Activated naive CD4-positive, alpha-beta T cell treated with anti-CD3 and anti-CD28 coated beads, Interleukin-2, amount 50 U/mL, for 72 hours (primary cell): ENCODE measurements around the gene BICC1. TPM values are rescaled to one million over a fixed set of nuclear protein-coding genes. Genes with fewer than 3 reads are reported as not detected.
A peak's percentile ranks its signal among the peaks of the same experiment; 100 is the strongest.

Experiments
- ATAC-seq, 2 donors: fragments of 150-1000 bp; cut with Tn5 transposase; 2 replicates each; pipeline ENCODE4 v1.10.0; 2021; ENCODE audit warnings: mild to moderate bottlenecking in 2 of 2, moderate library complexity in 2 of 2
- DNase-seq, 2 donors: peaks; one replicate each; pipeline ENCODE4 v3.0.0; 2021 to 2022; ENCODE audit warnings: low spot score in 2 of 2
- H3K27ac Mint-ChIP-seq, 2 donors: one replicate each; pipeline ENCODE4 v1.8.0; 2022; ENCODE audit warnings: mild to moderate bottlenecking in 2 of 2, mixed read lengths in 2 of 2
- H3K36me3 Mint-ChIP-seq, 2 donors: one replicate each; pipeline ENCODE4 v1.8.0; 2022; ENCODE audit warnings: mixed read lengths in 2 of 2
- H3K9me3 Mint-ChIP-seq, 2 donors: one replicate each; pipeline ENCODE4 v1.8.0; 2022; ENCODE audit warnings: mixed read lengths in 2 of 2
- total RNA-seq, 2 donors: library from RNA; stranded (reverse); gene quantifications; one replicate each; pipeline ENCODE4 v1.2.3, GENCODE V29; 2022

BICC1 gene
- total RNA-seq, 2 donors from 2014 or later, result 0.10 TPM; not detected in 1

DNA sequence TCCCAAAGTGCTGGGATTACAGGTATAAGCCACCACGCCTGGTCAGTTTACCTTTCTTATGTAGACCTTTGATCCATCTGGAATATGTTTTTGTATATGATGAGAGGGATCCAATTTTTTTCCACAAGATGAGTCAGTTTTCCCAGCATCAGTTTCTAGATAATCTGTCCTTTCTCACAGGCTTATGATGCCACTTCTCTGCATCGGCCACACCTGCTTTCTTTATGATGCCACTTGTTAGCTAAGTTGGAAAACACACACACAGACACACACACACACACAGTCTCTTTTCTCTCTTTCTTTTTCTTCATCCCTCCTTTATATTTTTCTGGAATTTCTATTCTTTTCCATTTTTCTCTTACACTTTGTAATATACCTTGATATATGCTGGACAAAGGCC lies 240.8 kb downstream of the BICC1 start:
- no peaks in the 10 kb centered on the region for H3K36me3 Mint-ChIP-seq
- H3K27ac Mint-ChIP-seq, result peak overlapping the region in 1 of 2 donors; percentile 15
- ATAC-seq (no peak), DNase-seq (no peak)
- no peaks in the 10 kb centered on the region for H3K9me3 Mint-ChIP-seq

DNA sequence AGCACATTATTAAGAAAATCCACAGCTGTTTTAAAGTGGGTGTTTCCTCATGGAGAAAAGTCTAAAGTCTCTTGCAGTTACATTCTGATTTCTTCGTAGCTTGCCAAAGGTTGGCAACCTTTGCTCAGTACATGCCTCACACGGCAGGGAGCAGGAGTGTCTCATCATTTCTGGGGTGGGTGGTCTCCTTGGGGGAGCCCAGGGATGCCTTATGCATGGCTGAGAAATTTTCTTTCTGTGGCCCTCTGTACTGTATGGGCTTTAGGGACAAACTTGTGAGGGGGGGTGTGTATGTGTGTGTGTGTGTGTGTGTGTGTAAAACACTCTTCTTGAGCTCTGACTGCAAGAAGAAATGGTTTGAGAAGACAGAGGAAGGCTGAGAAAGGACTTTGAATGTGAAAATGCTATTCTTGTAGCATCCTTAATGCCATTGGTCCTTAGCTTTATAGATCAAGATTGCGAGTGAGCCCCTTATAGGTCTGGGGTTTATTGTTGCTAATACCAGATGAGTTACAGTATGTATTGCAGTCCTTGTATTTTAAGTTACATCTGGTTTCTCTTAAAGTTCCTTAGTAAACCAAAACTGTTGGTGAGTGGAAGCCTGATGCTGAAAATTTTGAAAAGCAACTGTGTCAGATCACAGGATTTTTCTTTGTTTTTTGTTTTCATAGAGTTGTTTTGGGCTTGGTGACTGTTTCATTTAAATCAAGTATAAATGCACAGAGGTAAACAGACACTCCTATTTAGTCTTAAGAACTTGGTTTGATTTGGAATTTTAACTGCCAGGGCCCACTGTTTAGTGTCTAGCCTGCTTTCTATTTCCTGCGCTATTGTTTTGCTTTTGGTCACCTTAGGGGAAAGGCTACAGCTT lies 242.0 kb downstream of the BICC1 start:
- ATAC-seq (no peak), DNase-seq (no peak)
- no peaks in the 10 kb centered on the region for H3K36me3 Mint-ChIP-seq
- H3K27ac Mint-ChIP-seq, result no peak overlapping the region
- no peaks in the 10 kb centered on the region for H3K9me3 Mint-ChIP-seq

DNA sequence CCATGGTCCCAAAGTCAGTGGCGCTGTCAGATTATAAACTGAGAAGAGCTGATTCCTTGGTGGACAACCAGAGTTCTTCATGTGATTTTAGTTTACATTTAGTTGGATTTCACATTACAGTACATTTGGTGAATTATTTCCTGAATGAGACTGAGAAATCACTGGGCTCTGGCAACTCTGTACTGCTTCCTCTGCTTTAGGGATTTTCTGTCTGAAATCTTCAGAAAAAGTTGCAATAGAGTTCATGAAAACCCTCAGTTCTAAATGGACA lies 242.6 kb downstream of the BICC1 start:
- ATAC-seq, result no peak
- Mint-ChIP-seq H3K9me3 (no peaks in the 10 kb centered on the region), H3K36me3 (no peaks in the 10 kb centered on the region), H3K27ac (no peak overlapping the region)
- no peak for DNase-seq

- no peak for DNase-seq
- peak overlapping the region in 1 of 2 donors; percentile 3 for H3K27ac Mint-ChIP-seq
Observed at GRCh38 chr10:58755677-58756076, 243.0 kb downstream of the BICC1 start.

GRCh38 chr10:58756130-58756719 lies 243.6 kb downstream of the BICC1 start:
- no peak overlapping the region for H3K27ac Mint-ChIP-seq
- H3K9me3 Mint-ChIP-seq, result no peaks in the 10 kb centered on the region
- ATAC-seq, result no peak
- DNase-seq, result no peak
- no peaks in the 10 kb centered on the region for H3K36me3 Mint-ChIP-seq

More at GRCh38 chr10:58755677-58756076, 243.0 kb downstream of the BICC1 start:
- ATAC-seq, result no peak
- Mint-ChIP-seq H3K9me3 (no peaks in the 10 kb centered on the region), H3K36me3 (no peaks in the 10 kb centered on the region)

DNA sequence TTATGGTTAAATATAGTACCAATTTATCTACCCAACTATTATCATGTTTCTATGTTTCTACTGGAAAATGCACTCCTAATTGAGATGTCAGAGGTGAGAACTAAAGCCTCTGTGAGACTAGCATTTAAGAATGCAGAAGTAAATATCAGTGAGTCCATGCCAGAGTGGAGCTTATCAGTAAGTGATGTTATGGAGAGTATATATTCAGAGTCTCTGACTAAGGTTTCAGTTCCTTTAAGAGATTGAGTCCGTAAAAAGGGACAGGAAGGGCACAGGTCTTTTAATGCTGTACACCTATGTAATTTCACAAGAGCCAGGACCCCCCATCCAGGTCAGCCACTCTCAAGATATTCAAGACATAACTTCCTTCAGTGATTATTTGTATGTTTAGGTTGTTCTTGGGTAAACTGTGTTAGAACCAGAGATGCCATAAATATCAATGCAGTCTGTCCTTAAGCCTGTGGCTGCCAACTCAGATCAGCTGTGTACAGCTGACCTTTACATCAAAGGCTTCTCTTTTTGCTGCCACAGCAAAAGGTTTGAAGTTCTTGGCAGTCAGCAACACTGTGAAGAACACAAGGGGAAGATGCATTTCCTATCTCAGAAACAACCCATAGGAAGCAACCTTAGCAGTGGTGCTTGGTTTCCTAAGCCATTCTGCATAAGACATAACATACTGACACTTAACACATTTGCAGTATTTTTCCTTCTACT lies 244.8 kb downstream of the BICC1 start:
- DNase-seq (no peak), ATAC-seq (no peak)
- Mint-ChIP-seq H3K36me3 (no peaks in the 10 kb centered on the region), H3K9me3 (no peaks in the 10 kb centered on the region), H3K27ac (no peak overlapping the region)

DNA sequence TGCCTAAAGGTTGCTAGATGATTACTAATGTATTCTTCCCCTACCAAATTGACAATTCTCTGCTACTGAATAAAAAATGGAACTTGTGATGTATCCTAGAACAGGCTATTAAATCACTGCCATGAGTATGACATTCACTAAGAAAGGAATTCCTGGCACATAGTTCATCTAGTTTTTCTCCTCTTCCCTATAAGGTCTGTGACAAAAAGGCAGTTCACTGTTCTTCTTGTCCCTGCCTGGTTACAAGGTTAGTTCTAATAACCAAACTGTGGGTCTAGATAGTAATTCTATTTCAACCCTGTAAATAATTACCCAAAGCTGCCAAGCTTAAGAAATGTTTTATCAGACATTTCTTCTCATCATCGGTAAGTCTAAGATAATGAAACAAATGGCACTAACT lies 245.6 kb downstream of the BICC1 start:
- DNase-seq, result no peak
- H3K36me3 Mint-ChIP-seq, result no peaks in the 10 kb centered on the region
- no peak overlapping the region for H3K27ac Mint-ChIP-seq
- no peaks in the 10 kb centered on the region for H3K9me3 Mint-ChIP-seq
- ATAC-seq, result no peak

- ATAC-seq, result no peak
Observed at GRCh38 chr10:58764087-58764747, 251.5 kb downstream of the BICC1 start.

DNA sequence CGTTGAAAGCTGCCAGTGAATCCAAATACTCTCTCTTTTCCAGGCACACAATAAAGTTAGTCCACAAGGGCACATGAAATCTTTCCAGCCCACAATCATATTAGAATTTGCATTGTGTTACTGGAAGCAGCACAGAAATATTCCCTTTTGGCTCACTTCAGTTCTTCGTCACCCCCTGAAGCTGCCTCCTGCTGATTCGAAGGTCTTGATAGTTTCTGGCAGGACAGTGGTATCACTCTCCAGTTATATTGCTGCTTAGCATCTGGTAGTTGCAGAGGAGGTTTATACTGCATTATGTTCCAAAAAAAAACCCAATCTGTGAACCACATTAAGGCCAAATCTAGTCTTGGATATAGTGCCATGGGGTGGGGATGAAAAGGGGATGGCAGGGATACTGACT lies 253.2 kb downstream of the BICC1 start:
- Mint-ChIP-seq H3K27ac (no peak overlapping the region), H3K36me3 (peaks cover 0 to 6% of the 10 kb centered on the region in 2 donors), H3K9me3 (peaks cover 6 to 14% of the 10 kb centered on the region in 2 donors)
- DNase-seq, result no peak
- no peak for ATAC-seq

More at GRCh38 chr10:58764087-58764747, 251.5 kb downstream of the BICC1 start:
- Mint-ChIP-seq H3K36me3 (peaks cover 0 to 6% of the 10 kb centered on the region in 2 donors), H3K27ac (no peak overlapping the region), H3K9me3 (peaks cover 6 to 14% of the 10 kb centered on the region in 2 donors)
- DNase-seq, result no peak

DNA sequence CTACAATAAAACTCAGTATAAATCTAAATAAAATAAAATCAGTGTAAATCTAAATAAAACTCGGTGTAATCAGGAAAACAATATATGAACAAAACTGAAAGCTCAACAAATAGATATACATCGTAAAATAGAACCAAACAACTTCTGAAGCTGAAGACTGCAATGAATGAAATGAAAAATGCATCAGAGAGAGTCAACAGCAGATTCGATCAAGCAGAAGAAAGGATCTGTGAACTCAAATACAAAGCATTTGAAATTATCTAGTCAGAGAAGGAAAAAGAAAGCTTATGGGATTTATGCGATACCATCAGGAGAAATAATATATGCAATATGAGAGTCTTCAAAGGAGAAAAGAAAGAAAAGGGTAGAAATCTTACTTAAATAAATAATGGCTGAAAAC lies 255.0 kb downstream of the BICC1 start:
- DNase-seq (no peak), ATAC-seq (no peak)
- Mint-ChIP-seq H3K9me3 (peaks cover 6 to 14% of the 10 kb centered on the region in 2 donors), H3K36me3 (peaks cover 0 to 6% of the 10 kb centered on the region in 2 donors), H3K27ac (no peak overlapping the region)

GRCh38 chr10:58771863-58772262 lies 259.2 kb downstream of the BICC1 start:
- ATAC-seq (no peak), DNase-seq (no peak)
- peaks cover 6 to 13% of the 10 kb centered on the region in 2 donors for H3K9me3 Mint-ChIP-seq
- no peak overlapping the region for H3K27ac Mint-ChIP-seq
- peaks cover 0 to 5% of the 10 kb centered on the region in 2 donors for H3K36me3 Mint-ChIP-seq

GRCh38 chr10:58772758-58773157 lies 260.1 kb downstream of the BICC1 start:
- Mint-ChIP-seq H3K36me3 (no peaks in the 10 kb centered on the region), H3K27ac (no peak overlapping the region)

DNA sequence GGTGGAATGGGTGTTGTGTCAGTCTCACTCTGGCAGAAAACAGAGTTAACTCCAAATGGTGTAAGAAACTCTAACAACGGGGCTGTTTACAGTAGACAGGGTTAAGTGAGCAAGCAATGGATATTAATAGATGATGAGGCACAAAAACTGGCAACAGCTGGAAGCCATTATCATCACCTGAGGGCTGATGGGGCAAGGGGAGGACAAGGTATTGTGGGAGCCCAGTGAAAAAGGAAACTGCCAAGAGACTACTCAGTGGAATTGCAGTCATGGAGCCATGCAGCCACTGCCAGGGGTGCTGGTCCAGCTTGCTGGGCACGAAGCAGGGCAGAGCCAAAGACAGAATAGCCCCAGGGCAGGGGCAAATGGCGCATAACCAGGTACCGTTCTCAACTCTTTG lies 260.7 kb downstream of the BICC1 start:
- Mint-ChIP-seq H3K36me3 (no peaks in the 10 kb centered on the region), H3K27ac (no peak overlapping the region), H3K9me3 (no peaks in the 10 kb centered on the region)
- no peak for DNase-seq
- ATAC-seq, result no peak

More at GRCh38 chr10:58772758-58773157, 260.1 kb downstream of the BICC1 start:
- DNase-seq, result no peak
- peaks cover 3 to 4% of the 10 kb centered on the region in 2 donors for H3K9me3 Mint-ChIP-seq
- ATAC-seq, result no peak

DNA sequence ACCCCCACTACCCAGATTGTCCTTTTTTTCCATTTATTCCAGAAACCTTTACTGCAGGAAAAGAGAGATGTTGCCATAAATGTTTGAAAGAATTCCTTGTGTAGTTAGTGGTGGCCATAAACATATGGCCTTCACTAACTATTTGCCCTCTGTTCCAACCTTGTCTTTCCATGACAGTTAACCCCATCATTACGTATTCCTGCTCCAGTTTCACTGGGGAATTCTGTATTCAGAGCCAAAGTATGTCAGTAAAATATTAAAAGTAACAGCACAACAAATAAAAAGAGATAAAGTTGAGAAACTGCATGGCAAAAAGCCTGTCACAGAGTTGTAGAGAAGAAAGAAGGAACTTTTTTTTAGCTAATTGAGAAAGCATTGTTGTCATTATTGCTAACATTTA lies 261.3 kb downstream of the BICC1 start:
- DNase-seq, result no peak
- H3K27ac Mint-ChIP-seq, result no peak overlapping the region
- no peaks in the 10 kb centered on the region for H3K9me3 Mint-ChIP-seq
- ATAC-seq, result no peak
- no peaks in the 10 kb centered on the region for H3K36me3 Mint-ChIP-seq

DNA sequence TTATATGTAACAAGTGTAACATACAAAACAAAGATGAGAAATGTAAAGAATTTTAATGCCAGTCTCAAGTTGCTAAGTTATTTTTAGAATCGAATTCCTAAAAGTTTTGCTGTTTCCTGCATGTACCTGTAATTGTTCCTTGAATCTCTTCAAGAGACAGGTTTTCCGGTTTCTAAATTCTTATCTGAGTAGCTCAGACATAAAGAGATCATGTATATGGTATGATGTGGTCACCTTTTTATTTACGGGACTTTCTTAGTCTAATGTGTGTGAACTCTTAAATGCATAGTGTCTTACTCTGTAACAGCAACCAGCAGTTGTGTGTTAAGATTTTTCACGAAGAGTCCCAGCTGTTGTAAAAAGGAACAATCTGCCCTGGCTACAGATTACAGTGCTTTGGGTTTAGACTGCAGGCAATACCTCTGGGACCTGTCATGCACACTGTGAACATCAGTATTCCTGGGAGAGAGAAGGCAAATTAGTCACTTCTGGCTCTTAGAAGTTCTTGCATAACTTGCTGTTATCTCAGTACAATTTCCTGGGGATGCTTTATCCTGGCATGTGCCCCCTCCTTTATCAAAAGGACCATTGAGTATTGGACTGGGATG lies 263.4 kb downstream of the BICC1 start:
- DNase-seq (no peak), ATAC-seq (no peak)
- H3K9me3 Mint-ChIP-seq, result no peaks in the 10 kb centered on the region
- no peaks in the 10 kb centered on the region for H3K36me3 Mint-ChIP-seq
- no peak overlapping the region for H3K27ac Mint-ChIP-seq

GRCh38 chr10:58776568-58777318 lies 264.1 kb downstream of the BICC1 start:
- H3K9me3 Mint-ChIP-seq, result no peaks in the 10 kb centered on the region
- no peak overlapping the region for H3K27ac Mint-ChIP-seq
- H3K36me3 Mint-ChIP-seq, result no peaks in the 10 kb centered on the region
- no peak for DNase-seq
- no peak for ATAC-seq
